IPS DF 6.9 (cell line): ENCODE results near the gene CMIP.

ENCODE experiments used
- DNase-seq: peaks from one replicate; pipeline ENCODE4 v3.0.0-alpha.2; 2013; ENCODE audit warnings: low read depth, low spot score
- H3K27ac ChIP-seq: one replicate; pipeline ENCODE4 v1.5.1; 2013; ENCODE audit warnings: low read length, control low read depth
- H3K27me3 ChIP-seq: 2 replicates; pipeline ENCODE4 v1.6.1; 2013; ENCODE audit warnings: mild to moderate bottlenecking, low read length; ENCODE audit not compliant: control insufficient read depth, insufficient read depth
- H3K36me3 ChIP-seq: 2 replicates; pipeline ENCODE4 v1.6.1; 2013; ENCODE audit warnings: low read length; ENCODE audit not compliant: control insufficient read depth, insufficient read depth
- H3K4me1 ChIP-seq: 2 replicates; pipeline ENCODE4 v1.6.1; 2013; ENCODE audit warnings: low read length; ENCODE audit not compliant: control insufficient read depth, insufficient read depth
- H3K4me3 ChIP-seq: 2 replicates; pipeline ENCODE4 v1.5.1; 2013; ENCODE audit warnings: mild to moderate bottlenecking, low read length
- H3K9me3 ChIP-seq: 2 replicates; pipeline ENCODE4 v1.6.1; 2013; ENCODE audit warnings: low read length, inconsistent platforms; ENCODE audit not compliant: control insufficient read depth, insufficient read depth
- WGBS: extraction: QIAGEN DNeasy Blood & Tissue Kit; methylation state at CpG from one replicate; pipeline ENCODE4 v1.1.7; 2013; ENCODE audit warnings: mixed read lengths, missing lambda C conversion rate; ENCODE audit not compliant: insufficient read length, insufficient coverage; 5-methylcytosine and 5-hydroxymethylcytosine counted together

The CMIP gene

DNA sequence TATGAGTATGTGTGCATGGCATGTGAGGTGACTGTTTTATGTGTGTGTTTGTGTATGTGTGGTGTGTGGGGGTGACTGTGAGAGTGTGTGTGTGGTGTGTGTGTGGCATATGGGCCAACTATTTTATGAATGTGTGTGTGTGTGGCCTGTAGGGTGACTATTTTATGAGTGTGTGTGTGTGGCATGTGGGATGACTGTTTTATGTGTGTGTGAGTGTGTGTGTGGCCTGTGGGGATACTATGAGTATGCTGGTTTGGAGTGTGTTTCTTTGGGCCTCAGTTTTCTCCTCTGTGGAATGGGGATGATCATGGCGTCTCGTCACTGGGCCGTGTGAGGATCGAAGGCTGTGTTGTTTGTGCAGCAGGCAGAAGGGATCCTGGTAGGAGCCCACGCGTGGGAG lies 182.4 kb downstream of the CMIP start:
- DNase-seq, result no peak
- no CpG with 5 or more reads among the region's 6 CpGs for WGBS
- no peak overlapping the region for H3K27ac ChIP-seq

DNA sequence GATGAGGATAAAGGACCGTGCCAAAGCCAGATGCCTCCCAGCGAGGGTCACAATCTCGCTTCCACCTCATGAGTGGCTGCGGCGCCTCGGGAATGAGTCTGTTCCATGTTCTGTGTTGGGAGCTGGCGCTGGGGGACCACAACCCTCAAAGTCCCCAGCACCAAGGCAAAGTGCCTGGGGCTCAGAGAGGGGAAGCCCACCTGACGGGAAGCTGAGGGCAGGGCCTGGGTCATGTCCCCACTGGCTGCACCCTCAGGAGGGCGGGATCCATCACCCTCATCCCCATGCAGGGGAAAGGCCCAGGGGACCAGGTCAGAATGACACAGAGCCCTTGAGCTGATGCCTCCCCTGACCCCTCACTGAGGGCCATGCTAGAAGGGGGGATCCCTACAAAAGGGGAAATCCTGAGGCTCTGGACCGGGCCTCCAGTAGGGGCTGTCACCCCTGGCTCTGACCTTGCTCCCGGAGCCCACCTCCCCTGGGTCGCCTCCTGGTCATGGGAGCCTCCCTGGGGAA lies 183.2 kb downstream of the CMIP start:
- Histone ChIP-seq H3K9me3 (no peaks in the 10 kb centered on the region), H3K4me1 (peaks cover 6% of the 10 kb centered on the region), H3K27me3 (no peaks in the 10 kb centered on the region), H3K27ac (no peak overlapping the region), H3K36me3 (no peaks in the 10 kb centered on the region), H3K4me3 (no peak overlapping the region)
- no CpG with 5 or more reads among the region's 12 CpGs for WGBS
- DNase-seq, result no peak

More for the DNA sequence above, 182.4 kb downstream of the CMIP start:
- Histone ChIP-seq H3K36me3 (no peaks in the 10 kb centered on the region), H3K4me1 (peaks cover 3% of the 10 kb centered on the region; the same call in 1 of the 2 replicates), H3K4me3 (no peak overlapping the region), H3K9me3 (no peaks in the 10 kb centered on the region), H3K27me3 (no peaks in the 10 kb centered on the region)

DNA sequence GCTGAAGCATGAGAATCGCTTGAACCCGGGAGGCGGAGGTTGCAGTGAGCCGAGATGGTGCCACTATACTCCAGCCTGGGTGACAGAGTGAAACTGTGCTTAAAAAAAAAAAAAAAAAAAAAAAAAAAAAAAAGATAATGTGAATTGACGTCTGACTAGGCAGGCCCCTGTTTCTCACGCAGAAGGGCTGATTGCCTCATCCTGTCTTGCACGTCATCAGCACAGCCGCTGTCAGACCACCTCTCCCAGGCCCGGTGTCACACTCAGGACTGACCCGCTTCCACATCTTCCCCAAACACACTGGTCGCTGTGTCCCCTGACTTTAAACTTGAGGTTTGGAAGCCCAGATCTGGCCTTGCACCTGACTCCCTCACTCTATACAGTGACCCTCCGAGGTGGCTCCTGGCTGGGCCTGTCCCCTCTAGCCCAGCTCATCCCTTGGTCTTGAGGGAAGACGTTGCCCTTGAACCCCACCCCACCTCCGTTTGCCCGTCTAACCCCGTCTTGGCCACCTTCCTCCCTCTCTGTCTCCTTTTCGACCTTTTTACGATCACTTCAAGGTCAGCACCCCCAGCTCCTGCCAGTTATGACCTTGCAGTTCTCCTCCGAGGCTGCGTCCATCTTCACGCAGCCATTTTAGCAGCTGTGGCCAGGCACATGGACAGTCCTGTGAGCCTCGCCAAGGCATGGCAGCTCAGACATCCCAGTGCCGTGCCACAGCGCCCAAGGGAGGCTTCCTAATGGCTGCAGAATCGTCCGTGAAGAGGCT lies 184.6 kb downstream of the CMIP start:
- H3K9me3 ChIP-seq, result no peaks in the 10 kb centered on the region
- H3K27ac ChIP-seq, result no peak overlapping the region
- H3K4me3 ChIP-seq, result no peak overlapping the region
- no peak for DNase-seq
- H3K4me1 ChIP-seq, result peaks cover 7% of the 10 kb centered on the region
- H3K27me3 ChIP-seq, result no peaks in the 10 kb centered on the region
- H3K36me3 ChIP-seq, result no peaks in the 10 kb centered on the region
- WGBS, result no CpG with 5 or more reads among the region's 26 CpGs

DNA sequence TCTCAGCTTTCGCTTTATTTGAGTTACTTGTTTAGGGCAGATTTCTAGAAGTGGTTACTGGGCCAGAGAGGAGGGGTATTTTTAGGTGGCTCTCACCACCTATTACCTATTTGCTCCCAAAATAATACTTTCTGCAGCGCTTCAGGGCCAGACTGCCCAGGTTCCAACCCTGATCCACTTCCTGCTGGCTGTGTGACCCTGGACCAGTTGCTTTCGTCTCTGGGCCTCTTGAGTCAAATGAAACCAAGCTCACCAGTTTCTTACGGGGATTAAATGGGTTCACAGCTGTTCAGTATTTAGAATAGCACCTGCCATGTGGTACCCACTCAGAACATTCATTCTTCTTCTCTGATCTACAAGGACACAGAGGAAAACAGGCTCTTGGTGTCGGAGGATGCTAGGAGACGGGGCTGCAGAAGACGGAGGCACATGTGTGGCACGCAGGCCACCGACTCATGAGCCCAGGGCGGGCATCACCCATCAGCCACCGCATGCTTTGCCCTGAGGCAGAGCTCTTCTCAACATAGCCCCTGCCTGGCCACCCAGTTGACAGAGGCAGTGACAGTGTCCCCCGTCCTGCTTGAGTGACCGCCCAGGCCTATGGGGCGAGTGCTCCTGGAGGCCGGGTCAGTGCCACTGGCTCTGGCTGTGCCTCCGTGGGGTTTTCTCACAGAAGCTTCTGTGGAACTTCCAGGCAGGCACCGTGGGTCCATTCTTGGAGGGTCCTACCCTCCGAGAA lies 185.5 kb downstream of the CMIP start:
- H3K27ac ChIP-seq, result no peak overlapping the region
- no peaks in the 10 kb centered on the region for H3K36me3 ChIP-seq
- no peak for DNase-seq
- H3K9me3 ChIP-seq, result no peaks in the 10 kb centered on the region
- WGBS, result no CpG with 5 or more reads among the region's 18 CpGs
- H3K4me1 ChIP-seq, result peaks cover 7% of the 10 kb centered on the region
- H3K27me3 ChIP-seq, result no peaks in the 10 kb centered on the region
- H3K4me3 ChIP-seq, result no peak overlapping the region

DNA sequence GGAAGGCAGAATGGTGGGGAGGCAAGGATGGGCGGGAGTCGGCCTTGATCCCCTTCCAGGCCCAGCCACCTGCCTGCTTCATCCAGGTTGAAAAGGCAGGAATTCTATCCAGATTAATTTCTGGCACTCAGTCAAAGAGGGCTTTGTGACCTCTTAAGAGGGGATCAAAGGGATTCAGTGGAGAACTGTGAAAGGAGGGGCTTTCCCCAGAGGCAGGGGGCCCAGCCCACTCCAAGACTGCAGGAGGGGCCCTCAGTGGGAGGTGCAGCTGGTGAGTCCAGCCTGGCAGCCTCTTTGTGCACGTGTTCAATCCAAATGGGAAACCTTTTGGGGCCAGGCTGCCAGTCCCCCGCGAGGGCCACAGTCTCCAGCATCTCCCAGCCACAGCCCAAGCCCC lies 186.0 kb downstream of the CMIP start:
- Histone ChIP-seq H3K4me3 (no peak overlapping the region), H3K9me3 (no peaks in the 10 kb centered on the region), H3K27me3 (no peaks in the 10 kb centered on the region), H3K36me3 (no peaks in the 10 kb centered on the region), H3K27ac (no peak overlapping the region), H3K4me1 (peaks cover 7% of the 10 kb centered on the region)
- DNase-seq, result no peak
- WGBS, result no CpG with 5 or more reads among the region's 5 CpGs

DNA sequence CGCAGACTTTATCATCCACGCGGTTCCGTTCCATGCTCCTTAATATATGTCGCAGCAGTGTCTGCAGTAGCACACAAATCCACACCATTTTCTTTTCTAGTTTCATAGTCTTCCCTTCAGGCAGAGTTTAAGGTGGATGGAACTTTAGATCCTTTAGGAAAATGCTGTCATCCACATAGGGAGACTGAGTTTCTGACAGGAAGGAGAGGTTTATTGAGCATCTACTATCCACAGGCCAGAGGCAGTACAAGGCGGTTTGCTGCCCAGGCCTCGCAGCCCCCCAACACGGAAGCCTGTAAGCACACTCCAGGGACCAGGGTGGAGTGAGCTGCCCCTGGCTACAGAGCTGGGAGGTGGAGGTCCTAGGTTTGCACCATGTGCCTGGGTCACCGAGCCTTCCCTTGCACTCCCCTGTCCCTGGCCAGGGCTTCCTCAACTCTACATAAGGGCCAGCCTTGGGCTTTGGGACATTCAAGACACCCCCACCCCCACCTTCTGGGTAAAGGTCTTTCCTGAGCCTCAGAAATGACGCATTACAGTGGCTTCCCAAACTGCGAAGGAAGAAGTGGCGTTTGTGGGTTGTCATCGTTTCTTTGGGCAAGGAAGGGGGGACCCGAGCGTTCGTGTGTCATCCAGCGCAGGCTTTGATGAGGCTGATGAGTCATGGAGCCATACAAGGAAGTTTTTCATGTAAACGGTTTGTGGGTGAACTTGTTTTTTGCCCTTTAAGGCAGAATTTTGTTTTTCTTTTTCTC lies 188.0 kb downstream of the CMIP start:
- Histone ChIP-seq H3K36me3 (no peaks in the 10 kb centered on the region), H3K4me3 (no peak overlapping the region), H3K4me1 (peaks cover 7% of the 10 kb centered on the region), H3K27me3 (no peaks in the 10 kb centered on the region), H3K9me3 (no peaks in the 10 kb centered on the region), H3K27ac (no peak overlapping the region)
- no peak for DNase-seq
- no CpG with 5 or more reads among the region's 18 CpGs for WGBS

DNA sequence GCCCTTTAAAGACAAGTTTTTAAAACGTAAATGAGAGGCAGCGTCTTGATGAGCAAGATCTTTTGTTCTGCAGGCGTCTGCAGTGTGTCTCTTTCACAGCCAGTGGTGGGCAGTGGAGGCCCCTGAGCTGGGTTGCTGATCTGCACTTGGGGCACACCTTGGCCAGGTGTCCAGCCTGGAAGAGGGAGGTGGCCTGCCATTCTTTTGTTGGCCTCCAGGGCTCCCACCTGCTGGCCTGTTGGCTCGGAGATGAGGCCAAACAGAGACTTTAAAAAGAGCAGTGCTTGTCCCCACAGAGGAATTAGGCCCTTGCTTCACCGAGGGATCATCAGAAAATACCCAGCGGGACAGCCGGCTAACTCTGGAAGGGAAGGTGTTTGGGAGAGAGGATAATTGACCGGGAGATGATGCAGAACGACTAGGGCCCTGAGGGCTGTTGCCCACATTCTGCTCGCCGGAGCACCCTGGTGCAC lies 188.6 kb downstream of the CMIP start:
- H3K4me1 ChIP-seq, result peaks cover 7% of the 10 kb centered on the region
- no peaks in the 10 kb centered on the region for H3K9me3 ChIP-seq
- no peak overlapping the region for H3K4me3 ChIP-seq
- DNase-seq, result no peak
- no CpG with 5 or more reads among the region's 11 CpGs for WGBS
- H3K27me3 ChIP-seq, result no peaks in the 10 kb centered on the region
- no peaks in the 10 kb centered on the region for H3K36me3 ChIP-seq
- H3K27ac ChIP-seq, result no peak overlapping the region

DNA sequence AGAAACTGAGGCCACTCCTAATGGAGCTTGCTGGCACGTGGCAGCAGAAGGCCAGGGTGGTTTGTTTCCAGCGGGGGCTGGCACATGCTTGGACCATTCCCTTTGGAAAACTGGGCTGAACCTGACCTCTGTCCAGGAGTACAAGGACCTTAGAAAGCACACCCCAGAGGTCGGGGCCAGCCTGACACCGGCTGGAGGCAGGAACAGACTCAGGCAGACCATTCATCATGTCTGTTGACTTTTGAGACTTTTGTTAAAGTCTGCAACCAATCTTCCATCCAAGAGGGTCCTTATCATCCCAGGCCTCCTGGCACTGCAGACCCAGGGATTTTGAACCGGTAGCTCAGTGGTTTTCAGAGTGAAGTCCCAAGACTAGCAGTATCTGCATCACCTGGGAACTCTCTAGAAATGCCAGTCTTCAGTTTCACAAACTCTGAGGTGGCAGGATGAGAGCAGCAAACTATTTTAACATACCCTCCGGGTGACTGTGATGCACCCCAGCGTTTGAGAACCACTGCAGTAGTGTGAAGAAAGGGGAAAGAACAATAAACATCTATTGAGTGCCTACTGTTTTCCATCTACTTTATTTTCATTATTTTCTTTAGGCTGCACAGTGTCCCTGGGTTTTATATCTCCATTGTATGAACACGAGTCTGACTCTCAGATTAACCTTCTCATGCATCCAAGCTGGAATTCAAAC lies 189.2 kb downstream of the CMIP start:
- DNase-seq, result no peak
- no peak overlapping the region for H3K4me3 ChIP-seq
- no peak overlapping the region for H3K27ac ChIP-seq
- H3K27me3 ChIP-seq, result no peaks in the 10 kb centered on the region
- H3K36me3 ChIP-seq, result no peaks in the 10 kb centered on the region
- H3K9me3 ChIP-seq, result no peaks in the 10 kb centered on the region
- WGBS, result no CpG with 5 or more reads among the region's 8 CpGs
- peaks cover 7% of the 10 kb centered on the region for H3K4me1 ChIP-seq

DNA sequence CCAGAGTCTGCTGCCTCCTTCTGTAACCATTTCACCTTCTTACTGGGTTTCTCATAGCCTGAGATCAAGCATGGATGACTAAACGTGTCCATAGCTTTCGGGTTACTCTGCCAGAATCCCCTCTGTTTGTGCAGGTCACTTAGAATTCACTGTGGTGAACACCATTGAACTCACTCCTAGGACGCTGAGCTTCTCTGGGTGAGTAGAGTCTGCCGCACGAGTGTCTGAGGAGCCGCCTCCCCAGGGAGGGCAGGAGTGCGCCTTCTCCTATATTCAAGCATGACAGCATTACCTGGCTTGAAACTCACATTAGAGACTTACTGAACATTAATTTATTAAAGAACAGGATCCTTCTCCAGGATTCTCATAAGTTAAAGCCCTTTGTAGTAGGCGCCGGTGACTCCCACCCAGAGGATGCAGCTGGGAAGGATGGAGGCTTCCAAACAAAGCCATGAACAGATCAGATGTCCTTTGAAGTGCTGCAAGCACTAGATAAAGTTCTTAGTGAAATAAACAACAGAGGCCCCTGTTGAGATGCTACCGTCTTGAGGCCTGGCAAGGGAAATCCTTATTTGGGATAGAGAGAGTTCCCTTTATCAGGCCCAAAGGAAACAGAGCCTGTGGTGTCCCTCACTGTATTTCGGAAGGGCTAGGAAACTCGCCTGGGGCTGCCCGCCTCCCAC lies 189.9 kb downstream of the CMIP start:
- Histone ChIP-seq H3K4me1 (peaks cover 7% of the 10 kb centered on the region), H3K9me3 (no peaks in the 10 kb centered on the region), H3K4me3 (no peak overlapping the region), H3K27me3 (no peaks in the 10 kb centered on the region), H3K27ac (no peak overlapping the region), H3K36me3 (no peaks in the 10 kb centered on the region)
- no peak for DNase-seq
- no CpG with 5 or more reads among the region's 13 CpGs for WGBS
